ENCODE results near the gene RNF181.

- no peak for TF ChIP-seq CTCF (IDR thresholded peaks at IDR 0.05)
- no peak for TF ChIP-seq POLR2A (IDR thresholded peaks at IDR 0.05)
Observed at GRCh38 chr2:85590950-85591349, 4.6 kb upstream of the RNF181 start.

Data from right lobe of liver (tissue), 4 donors.